KMS-11 (cell line): Measurements from ENCODE around the gene BCKDHA.
A peak's percentile ranks its signal among the peaks of the same experiment; 100 is the strongest.
"Not testable (repeated sequence)": the region's sequence is repeated elsewhere in the genome, so short reads cannot be mapped to it uniquely, and the experiment has no call there.

Experiments used
- H2AFZ ChIP-seq: fragments of 200-600 bp; sonication (generic); 2 replicates; pipeline ENCODE4 v1.6.1; 2016; ENCODE audit warnings: antibody characterized with exemption, mixed run types, low read depth
- H3K27ac ChIP-seq: fragments of 200-600 bp; sonication (generic); 2 replicates; pipeline ENCODE4 v1.6.1; 2016; ENCODE audit warnings: mild to moderate bottlenecking, mixed run types
- H3K27me3 ChIP-seq: fragments of 200-600 bp; sonication (generic); 2 replicates; pipeline ENCODE4 v1.6.1; 2017; ENCODE audit warnings: mild to moderate bottlenecking, low read depth, mixed run types, moderate library complexity; ENCODE audit not compliant: insufficient read depth
- H3K36me3 ChIP-seq: fragments of 200-600 bp; sonication (generic); 2 replicates; pipeline ENCODE4 v1.6.1; 2017; ENCODE audit warnings: mild to moderate bottlenecking, mixed run types; ENCODE audit not compliant: insufficient read depth
- H3K4me1 ChIP-seq: fragments of 200-600 bp; sonication (generic); 2 replicates; pipeline ENCODE4 v1.6.1; 2016; ENCODE audit warnings: mild to moderate bottlenecking, low read depth, mixed run types; ENCODE audit not compliant: poor library complexity, severe bottlenecking
- H3K4me2 ChIP-seq: fragments of 200-600 bp; sonication (generic); 2 replicates; pipeline ENCODE4 v1.7.0; 2016; ENCODE audit warnings: mild to moderate bottlenecking, mixed run types
- H3K4me3 ChIP-seq: fragments of 200-600 bp; sonication (generic); IDR thresholded peaks from 2 replicates; pipeline ENCODE4 v1.6.1; 2017; ENCODE audit warnings: low read depth, low read length, mixed read lengths; ENCODE audit not compliant: insufficient read depth
- H3K79me2 ChIP-seq: fragments of 200-600 bp; sonication (generic); 2 replicates; pipeline ENCODE4 v1.6.1; 2016; ENCODE audit warnings: low read depth, mixed run types; ENCODE audit not compliant: insufficient read depth
- H3K9ac ChIP-seq: fragments of 200-600 bp; sonication (generic); 2 replicates; pipeline ENCODE4 v1.6.1; 2016; ENCODE audit warnings: mild to moderate bottlenecking, mixed run types
- H4K20me1 ChIP-seq: fragments of 200-600 bp; sonication (generic); 2 replicates; pipeline ENCODE4 v1.6.1; 2016; ENCODE audit warnings: mild to moderate bottlenecking, mixed run types; ENCODE audit not compliant: insufficient read depth
- CTCF ChIP-seq: fragments of 200-600 bp; sonication (generic); conservative IDR thresholded peaks from 2 replicates; pipeline ENCODE4 v1.6.1; 2017; ENCODE audit warnings: low read depth, mild to moderate bottlenecking, antibody characterized with exemption, low read length, moderate library complexity, mixed read lengths

Gene BCKDHA

GRCh38 chr19:41407271-41407670 is 9.7 kb downstream of the BCKDHA start:
- Histone ChIP-seq H3K27me3 (no peaks in the 10 kb centered on the region), H4K20me1 (no peaks in the 10 kb centered on the region), H3K79me2 (no peaks in the 10 kb centered on the region; the same call in 1 of the 2 replicates), H2AFZ (no peak overlapping the region), H3K36me3 (no peaks in the 10 kb centered on the region), H3K4me1 (peaks cover 55% of the 10 kb centered on the region), H3K27ac (peak overlapping the region; percentile 12; the same call in 1 of the 2 replicates), H3K4me3 (no peak overlapping the region), H3K4me2 (no peak overlapping the region; the same call in 1 of the 2 replicates), H3K9ac (no peak overlapping the region)
- no peak for TF ChIP-seq CTCF

GRCh38 chr19:41408256-41408655 is 10.6 kb downstream of the BCKDHA start:
- peak overlapping the region; percentile 88 for H3K4me2 ChIP-seq
- H3K4me1 ChIP-seq: peaks cover 57% of the 10 kb centered on the region
- no peaks in the 10 kb centered on the region for H3K36me3 ChIP-seq
- no peak for TF ChIP-seq CTCF
- peak overlapping the region; percentile 90 for H3K27ac ChIP-seq
- H3K79me2 ChIP-seq: no peaks in the 10 kb centered on the region; the same call in 1 of the 2 replicates
- no peak overlapping the region; the same call in 1 of the 2 replicates for H3K9ac ChIP-seq
- no peaks in the 10 kb centered on the region for H3K27me3 ChIP-seq
- no peaks in the 10 kb centered on the region for H4K20me1 ChIP-seq
- H2AFZ ChIP-seq: no peak overlapping the region
- no peak overlapping the region for H3K4me3 ChIP-seq

- H3K27ac ChIP-seq: peak overlapping the region; percentile 90
- H3K4me1 ChIP-seq: peaks cover 62% of the 10 kb centered on the region
- peak overlapping the region; percentile 69; the same call in 1 of the 2 replicates for H3K9ac ChIP-seq
- H2AFZ ChIP-seq, H3K79me2 ChIP-seq, H3K36me3 ChIP-seq, H3K4me3 ChIP-seq, H3K27me3 ChIP-seq, H4K20me1 ChIP-seq: not testable (repeated sequence)
- peak overlapping the region; percentile 88 for H3K4me2 ChIP-seq
These were observed 11.2 kb downstream of the BCKDHA start for GRCh38 chr19:41408846-41409245.

GRCh38 chr19:41409288-41409687 is 11.7 kb downstream of the BCKDHA start:
- no peak for TF ChIP-seq CTCF
- H3K79me2 ChIP-seq: no peaks in the 10 kb centered on the region; the same call in 1 of the 2 replicates
- peak overlapping the region; percentile 25; the same call in 1 of the 2 replicates for H2AFZ ChIP-seq
- H3K4me1 ChIP-seq: peaks cover 62% of the 10 kb centered on the region
- H3K9ac ChIP-seq: peak overlapping the region; percentile 69
- H3K4me3 ChIP-seq: no peak overlapping the region
- no peaks in the 10 kb centered on the region for H3K27me3 ChIP-seq
- no peaks in the 10 kb centered on the region for H3K36me3 ChIP-seq
- H3K27ac ChIP-seq: peak overlapping the region; percentile 90
- peak overlapping the region; percentile 88 for H3K4me2 ChIP-seq
- no peaks in the 10 kb centered on the region for H4K20me1 ChIP-seq

- no peak overlapping the region for H2AFZ ChIP-seq
- TF ChIP-seq CTCF: no peak
- H3K9ac ChIP-seq: peak overlapping the region; percentile 69; the same call in 1 of the 2 replicates
- H3K79me2 ChIP-seq: no peaks in the 10 kb centered on the region; the same call in 1 of the 2 replicates
- H3K36me3 ChIP-seq: no peaks in the 10 kb centered on the region; the same call in 1 of the 2 replicates
- peaks cover 62% of the 10 kb centered on the region for H3K4me1 ChIP-seq
- no peaks in the 10 kb centered on the region for H3K27me3 ChIP-seq
- H3K4me3 ChIP-seq: no peak overlapping the region
- H3K4me2 ChIP-seq: peak overlapping the region; percentile 88
- no peaks in the 10 kb centered on the region for H4K20me1 ChIP-seq
- H3K27ac ChIP-seq: peak overlapping the region; percentile 90
These were observed 12.9 kb downstream of the BCKDHA start for GRCh38 chr19:41410336-41411054.
